NCI-H1694 treated with DMSO at 0.1 percent for 48 hours (cell line): ENCODE measurements around the gene SLC52A1.
"Not testable (repeated sequence)": the region's sequence is repeated elsewhere in the genome, so short reads cannot be mapped to it uniquely, and the experiment has no call there.

ENCODE experiments used
- DNase-seq: peaks from one replicate; lab custom pipeline; 2025; lab: John Stamatoyannopoulos, UW

The SLC52A1 gene

DNA sequence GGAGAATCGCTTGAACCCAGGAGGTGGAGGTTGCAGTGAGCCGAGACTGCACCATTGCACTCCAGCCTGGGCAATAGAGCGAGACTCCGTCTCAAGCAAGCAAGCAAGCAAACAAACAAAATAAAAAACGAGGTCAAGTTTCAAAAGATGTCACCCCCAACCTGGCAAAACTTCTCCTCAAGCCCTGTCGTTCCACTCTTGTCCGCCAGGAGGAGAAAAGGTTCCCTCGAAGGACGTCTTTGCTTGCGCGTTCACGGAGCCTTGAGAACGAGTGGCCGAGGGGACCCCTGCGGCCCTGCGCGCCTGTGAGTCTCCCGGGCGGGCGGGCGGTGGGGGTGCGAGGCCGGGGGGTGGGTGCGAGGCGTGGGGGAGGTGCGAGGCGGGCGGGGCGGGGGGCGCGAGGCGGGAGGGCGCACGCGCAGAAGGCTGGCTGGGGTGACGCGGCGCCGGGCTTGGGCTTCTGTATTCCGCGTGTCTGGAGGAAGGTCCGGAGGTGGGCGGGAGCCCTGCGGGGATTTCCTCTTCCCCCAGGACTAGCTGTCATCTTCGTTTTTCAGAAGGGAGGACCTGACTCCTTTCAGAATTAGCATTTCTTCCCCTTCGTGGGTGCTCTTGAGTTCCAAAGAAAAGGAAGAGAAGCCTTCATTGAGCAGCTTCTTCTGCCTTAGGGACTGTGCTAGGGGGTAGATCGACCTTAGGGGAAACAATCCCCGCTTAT is 3.7 kb downstream of the SLC52A1 start:
- DNase-seq, result peak; percentile 37

DNA sequence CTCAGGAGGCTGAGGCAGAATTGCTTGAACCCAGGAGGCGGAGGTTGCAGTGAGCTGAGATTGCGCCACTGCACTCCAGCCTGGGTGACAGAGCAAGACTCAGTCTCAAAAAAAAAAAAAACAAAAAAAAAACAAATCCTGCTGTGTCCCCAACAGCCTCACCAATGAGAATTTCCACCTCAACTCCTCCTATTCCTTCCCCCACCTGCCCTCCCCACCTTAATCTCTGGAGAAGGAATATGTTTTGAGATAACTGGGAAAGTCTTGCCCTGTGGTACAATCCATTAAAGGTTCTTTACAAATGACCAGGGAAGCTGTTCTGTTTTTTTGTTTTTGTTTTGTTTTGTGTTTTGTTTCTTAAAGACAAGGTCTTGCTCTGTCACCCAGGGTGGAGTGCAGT is 5.1 kb downstream of the SLC52A1 start:
- DNase-seq, result not testable (repeated sequence)

DNA sequence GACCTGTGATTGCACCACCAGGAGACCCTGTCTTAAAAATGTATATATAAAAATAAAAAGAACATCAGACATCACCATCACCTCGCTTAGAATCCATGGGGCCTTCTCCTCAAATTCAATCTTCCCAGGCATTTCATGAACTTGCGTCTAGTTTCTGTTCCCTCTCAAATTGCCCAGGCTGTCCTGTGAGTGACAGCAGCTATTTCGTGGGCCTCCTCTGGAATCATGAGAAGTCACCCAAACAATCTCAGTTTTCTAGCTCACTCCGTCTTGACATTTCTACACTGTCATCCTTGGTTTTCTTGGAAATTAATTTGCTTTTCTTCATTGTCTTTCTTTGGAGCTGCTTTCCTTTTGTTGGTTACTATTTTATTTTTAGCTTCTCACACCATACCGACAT is 7.3 kb downstream of the SLC52A1 start:
- no peak for DNase-seq

DNA sequence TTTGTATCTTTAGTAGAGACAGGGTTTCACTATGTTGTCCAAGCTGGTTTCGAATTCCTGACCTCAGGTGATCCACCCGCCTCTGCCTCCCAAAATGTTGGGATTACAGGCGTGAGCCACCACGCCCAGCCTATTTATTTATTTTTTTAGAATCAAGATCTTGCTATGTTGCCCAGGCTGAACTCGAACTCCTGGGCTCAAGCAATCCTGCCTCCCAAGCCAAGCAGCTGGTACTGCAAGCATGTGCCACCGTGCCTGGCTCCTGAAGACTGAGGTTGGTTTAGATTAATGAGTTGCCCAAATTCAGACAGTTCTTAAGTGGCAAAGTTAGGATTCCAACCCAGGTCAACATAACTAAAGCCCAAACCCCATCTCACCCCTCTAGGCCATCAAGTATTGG is 7.9 kb downstream of the SLC52A1 start:
- no peak for DNase-seq

DNA sequence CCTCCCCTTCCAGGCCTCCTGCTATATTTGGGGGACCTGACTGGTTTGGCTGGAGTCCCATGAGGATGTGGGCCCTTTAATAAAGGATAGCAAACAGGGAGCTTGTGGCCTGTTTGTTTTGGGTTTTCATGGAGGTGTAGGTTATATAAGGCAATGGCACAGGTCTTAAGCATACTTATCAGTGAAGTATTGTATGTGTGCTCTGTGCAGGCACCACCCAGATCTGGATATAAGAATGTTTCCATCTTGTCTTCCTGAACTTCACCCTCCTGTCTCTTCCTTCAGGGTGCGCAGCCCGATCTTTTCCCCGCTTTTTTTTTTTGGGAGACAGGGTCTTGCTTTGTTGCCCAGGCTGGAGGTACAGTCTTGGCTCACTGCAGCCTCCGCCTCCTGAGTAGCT is 10.6 kb downstream of the SLC52A1 start:
- no peak for DNase-seq

DNA sequence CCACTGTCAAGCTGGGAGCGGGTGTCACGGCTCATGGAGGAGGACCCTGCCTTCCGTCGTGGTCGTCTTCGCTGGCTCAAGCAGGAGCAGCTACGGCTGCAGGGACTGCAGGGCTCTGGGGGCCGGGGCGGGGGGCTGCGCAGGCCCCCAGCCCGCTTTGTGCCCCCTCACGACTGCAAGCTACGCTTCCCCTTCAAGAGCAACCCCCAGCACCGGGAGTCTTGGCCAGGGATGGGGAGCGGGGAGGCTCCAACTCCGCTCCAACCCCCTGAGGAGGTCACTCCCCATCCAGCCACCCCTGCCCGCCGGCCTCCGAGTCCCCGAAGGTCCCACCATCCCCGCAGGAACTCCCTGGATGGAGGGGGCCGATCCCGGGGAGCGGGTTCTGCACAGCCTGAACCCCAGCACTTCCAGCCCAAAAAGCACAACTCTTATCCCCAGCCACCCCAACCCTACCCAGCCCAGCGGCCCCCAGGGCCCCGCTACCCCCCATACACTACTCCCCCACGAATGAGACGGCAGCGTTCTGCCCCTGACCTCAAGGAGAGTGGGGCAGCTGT is 11.6 kb downstream of the SLC52A1 start:
- DNase-seq, result no peak

DNA sequence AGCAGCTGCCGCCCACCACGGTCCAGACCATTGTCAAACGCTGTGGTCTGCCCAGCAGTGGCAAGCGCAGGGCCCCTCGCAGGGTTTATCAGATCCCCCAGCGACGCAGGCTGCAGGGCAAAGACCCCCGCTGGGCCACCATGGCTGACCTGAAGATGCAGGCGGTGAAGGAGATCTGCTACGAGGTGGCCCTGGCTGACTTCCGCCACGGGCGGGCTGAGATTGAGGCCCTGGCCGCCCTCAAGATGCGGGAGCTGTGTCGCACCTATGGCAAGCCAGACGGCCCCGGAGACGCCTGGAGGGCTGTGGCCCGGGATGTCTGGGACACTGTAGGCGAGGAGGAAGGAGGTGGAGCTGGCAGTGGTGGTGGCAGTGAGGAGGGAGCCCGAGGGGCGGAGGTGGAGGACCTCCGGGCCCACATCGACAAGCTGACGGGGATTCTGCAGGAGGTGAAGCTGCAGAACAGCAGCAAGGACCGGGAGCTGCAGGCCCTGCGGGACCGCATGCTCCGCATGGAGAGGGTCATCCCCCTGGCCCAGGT is 13.0 kb downstream of the SLC52A1 start:
- no peak for DNase-seq

DNA sequence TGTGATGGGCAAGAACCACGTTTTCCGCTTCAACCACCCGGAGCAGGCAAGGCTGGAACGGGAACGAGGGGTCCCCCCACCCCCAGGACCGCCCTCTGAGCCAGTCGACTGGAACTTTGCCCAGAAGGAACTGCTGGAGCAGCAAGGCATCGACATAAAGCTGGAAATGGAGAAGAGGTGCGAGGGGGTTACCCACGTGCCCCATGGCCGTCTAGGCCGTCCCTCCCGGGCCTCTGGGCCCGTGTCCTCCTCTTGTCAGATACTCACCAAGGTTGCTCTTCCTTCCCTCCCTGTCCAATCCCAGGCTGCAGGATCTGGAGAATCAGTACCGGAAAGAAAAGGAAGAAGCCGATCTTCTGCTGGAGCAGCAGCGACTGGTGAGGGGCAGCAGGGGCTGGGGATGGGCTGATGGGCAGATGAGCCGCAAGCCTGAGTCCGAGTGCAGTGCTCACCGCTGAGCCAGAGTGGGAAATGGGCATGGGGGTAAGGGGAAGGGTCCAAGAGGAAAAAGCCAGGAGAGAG is 14.7 kb downstream of the SLC52A1 start:
- DNase-seq, result no peak

DNA sequence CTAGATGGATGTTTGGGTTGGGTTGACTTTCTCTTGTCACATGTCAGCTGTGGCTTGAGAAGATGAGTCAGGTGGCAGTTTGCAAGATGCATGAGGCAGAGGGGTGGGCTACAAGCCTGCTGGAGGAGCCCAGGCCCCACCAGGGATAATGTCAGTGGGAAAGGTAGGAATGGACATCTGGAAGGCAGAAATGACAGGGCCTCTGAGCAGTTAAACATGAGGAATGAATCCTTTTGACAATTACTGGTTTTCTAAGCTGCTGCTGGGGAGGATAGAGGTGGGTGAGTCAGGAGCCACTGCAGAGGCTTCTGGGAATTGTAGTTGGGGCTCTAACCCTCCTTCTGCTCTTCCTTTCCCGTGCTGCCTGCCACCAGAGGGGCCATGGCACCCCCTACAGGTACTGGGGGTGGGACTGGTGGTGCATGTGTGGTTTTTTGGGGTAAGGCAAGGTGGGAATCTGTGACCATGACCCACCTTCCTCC is 15.7 kb downstream of the SLC52A1 start:
- peak; percentile 11 for DNase-seq

DNA sequence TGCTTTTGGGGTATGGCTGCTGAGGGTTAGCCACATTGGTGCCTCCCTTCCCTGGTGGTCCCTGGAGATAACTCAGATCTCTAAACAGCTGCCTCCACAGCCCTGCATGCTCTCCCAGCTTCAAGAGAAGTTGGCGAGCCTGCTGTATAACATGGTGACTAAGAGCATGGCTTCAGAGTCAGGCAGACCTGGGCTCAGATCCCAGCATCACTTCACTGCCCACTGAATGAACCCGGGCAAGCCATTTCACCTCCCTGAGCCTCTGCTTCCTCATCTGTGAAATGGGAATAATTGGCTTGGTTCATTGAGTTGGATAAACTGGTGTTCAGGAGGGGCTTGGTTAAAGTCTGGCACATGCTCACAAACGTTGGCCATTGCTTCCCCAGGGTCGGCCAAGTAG is 20.9 kb downstream of the SLC52A1 start:
- DNase-seq, result no peak

DNA sequence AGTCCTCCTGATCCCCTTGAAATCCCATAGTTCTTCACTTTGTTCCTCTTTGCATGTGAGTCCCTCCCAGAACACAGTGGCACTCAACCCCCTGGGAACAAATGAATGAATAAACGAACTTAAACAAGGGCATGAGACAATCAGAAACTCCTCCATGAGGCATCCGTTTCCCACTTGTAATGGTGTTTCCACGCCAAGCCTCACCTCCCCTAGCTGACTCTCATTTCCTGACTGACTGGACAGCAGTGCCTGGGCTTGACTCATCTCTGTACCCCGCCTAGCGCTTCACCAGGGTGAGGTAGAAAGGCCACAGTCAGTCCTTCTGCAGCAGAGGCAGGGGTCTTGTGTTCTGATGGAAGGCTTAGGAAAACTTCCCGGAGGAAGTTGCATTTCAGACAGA is 23.3 kb downstream of the SLC52A1 start:
- DNase-seq, result no peak

DNA sequence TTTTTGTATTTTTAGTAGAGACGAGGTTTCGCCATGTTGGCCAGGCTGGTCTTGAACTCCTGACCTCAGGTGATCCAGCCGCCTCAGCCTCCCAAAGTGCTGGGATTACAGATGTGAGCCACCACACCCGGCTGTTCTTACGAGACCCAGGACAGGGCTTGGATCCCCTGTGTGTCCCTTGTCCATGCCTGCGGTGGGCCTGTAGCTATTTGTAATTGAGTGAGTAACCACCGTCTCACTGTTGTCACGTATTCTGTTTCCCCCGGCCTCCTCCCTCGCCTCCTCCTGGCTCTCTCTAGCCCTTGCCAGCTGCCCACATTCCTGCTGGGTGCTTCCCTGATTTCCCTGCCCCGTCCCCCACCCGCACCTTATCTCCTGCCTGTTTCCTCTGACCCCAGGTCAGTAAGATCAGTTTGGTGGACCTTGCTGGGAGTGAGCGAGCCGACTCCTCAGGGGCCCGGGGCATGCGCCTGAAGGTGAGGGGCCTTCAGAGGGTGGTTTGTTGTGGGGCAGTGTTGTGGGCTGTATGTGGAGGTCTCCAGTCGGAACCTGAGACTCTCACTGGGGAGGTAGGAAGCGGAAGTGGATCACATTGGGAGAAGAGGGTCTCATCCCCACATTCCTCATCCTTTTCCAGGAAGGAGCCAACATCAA is 31.9 kb downstream of the SLC52A1 start:
- DNase-seq, result no peak

DNA sequence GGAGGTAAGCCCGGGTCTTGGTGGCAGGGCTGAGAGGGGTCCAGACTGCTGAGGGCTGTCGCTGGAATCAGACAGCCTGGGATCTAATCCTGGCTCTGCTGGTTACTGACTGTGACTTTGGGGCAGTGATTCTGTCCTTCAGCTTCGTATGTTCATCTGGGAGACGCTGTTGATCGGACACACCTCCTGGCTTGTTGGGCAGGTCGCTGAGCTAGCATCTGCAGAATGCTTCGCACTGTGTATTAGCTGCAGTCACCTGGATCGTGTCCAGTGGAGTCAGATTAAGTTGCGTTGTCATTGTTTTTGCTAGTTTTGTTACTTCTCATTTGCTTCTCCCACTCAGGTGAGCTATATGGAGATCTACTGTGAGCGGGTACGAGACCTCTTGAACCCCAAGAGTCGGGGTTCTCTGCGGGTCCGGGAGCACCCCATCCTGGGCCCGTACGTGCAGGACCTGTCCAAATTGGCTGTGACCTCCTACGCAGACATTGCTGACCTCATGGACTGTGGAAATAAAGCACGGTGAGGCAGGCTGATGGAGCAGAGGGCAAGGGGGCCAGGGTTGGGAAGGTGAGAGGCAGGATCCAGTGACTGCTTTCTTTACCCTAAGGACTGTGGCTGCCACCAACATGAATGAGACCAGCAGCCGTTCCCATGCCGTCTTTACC is 33.0 kb downstream of the SLC52A1 start:
- DNase-seq, result no peak

DNA sequence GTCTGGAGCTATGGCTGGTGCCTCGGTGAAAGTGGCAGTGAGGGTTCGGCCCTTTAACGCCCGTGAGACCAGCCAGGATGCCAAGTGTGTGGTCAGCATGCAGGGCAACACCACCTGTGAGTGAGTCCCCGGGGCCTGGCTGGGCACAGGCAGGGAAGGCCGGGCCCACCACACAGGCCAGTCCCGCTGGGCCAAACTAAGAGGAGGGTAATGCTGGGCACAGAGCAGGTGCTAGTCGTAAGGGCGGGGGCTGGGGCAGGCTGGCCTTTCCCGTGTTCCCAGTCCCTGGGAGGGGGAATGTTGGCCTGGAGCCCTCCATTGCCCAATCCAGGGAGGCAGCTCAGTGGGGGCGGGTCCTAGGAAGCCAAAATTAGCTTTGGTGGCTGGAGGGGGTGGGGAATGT is 35.0 kb downstream of the SLC52A1 start:
- no peak for DNase-seq

DNA sequence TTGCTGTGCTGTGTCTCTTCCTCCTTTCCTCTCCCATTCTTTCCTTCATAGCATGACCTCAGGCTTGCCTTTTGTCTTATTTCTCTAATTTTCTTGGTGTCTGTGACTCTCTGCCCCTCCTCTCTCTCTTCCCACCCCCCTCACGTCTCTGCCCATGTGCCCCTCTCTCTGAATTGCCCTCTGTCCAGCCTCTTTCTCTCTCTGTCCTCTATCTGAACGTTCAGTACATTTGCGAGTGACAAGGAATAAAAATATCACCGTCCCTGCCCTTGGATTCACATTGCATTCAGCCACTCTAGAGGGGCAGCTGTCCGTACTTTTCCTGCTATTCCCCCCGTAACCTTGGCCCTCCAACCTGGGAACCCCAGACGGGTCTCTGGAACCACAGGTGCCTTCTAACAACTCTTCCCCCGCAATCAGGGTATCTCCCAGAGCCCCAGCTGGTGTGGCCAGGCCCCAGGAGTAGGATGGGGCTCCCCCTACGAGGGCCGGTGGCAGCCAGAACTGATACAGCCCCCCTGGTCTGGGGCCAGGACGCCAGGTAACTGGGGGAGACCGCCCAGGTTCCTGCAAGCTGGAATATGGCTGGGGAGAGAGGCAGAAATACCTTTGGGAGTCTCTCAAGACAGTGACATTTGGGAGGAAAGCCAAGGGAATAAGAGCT is 35.7 kb downstream of the SLC52A1 start:
- DNase-seq, result no peak

DNA sequence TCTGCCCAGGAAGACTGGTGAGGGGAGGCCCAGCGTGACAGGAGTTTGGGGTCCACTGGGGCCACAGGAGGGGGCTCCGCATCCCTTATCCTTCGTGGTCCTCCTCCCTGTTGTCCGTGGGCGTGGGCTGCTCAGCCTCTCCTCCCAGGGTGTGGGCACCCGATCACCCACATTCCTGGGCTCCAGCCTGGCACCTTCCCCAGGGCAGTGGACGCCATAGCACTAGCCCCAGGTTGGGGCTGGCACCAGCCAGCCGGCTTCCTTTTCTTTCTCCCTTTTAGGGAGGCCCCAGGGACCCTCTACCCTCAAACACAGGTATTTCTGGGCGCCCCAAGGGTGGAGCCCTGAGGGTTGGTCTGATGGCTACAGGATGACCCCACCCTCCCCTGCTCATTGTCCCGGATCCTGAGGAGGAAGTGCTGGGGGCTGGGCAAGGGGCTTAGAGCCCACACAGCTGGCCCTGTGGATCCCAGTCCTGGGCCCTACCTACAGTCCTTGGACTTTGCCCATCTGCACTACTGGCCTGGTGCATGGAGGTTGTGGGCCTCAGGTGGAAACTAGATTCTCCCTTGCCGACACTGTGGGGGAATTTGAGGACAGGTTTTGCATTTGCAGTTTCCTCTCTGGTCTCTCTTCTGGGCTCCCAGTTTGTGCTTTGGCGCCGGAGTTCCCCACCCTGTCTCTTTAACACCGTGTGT is 36.3 kb downstream of the SLC52A1 start:
- no peak for DNase-seq

DNA sequence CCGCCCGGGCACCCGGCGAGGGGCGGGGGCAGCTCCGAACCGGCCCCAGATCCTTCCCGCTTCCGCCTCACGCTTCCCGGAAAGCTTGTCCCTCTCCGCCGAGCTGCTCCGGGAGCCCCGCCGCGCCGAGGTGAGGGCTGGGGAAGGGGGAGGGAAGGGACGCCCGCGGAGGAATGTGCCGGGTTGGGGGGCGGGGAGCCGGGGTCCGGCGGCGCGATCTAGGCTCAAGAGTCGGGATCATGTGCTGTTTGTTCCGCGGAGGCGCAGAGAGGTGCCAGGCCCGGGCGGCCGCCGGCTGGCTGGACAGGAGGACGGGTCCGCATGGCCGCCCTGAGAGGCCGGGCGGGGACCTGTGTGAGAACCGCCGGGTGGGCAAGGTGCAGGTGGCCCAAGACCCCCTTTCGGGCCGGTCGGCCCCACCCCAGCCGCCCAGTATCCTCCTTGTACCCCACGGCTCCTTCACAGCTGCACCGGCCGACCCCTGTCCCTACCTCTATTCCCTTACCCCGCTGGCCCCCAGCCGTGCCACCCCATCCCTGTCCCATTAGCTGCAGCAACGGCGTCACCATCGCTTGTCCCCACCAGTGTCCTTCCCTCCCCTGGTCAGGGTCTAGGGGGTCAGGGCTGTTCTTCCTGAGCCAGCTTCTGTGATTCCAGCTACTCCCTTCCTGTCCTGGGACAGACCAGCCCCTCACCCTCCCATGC is 37.0 kb downstream of the SLC52A1 start:
- DNase-seq, result no peak

DNA sequence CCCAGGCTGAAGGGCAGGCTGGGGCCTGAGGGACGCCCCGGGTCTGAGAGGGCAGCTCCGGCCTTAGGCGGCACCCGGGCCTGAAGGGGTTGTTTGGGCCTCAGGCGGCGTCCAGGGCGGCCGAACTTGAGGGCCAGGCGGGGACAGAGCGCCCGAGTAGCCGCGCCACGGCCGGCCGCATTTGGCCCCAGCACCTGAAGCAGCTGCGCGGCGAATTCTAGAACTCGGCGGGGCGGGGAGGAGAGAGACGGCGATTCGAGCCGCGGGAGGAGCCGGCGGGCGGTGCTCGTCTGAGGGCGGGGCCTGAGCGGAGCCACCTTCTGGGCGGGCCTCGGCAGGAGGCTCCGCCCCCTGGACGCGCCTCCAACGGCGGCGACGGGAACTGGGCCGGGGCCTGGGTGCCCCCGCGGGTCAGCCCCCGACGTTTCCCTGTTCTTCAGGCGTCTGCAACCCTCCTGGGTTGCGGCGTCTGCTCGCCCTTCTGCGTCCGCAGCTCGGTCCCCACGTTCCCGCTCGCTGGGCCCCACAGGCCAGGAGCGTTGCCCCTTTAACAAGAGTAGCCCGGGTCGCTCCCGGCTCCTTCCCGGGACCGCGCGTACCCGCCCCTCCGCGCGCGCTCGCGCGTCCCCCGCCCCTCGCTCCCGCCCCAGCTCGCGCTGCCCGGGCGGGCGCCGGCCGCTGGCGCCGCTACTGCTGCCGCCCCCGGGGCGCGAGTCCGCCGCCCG is 37.8 kb downstream of the SLC52A1 start, which contains the start of the genes INCA1 and KIF1C:
INCA1 (minus strand) TSS at position 221 of the 725 bp plus-strand sequence. CDS start 3,085 bp downstream, outside the sequence.
KIF1C (plus strand) TSS at position 649 of the 725 bp plus-strand sequence. CDS start 2,297 bp downstream, outside the sequence.
- DNase-seq, result peak; percentile 83

DNA sequence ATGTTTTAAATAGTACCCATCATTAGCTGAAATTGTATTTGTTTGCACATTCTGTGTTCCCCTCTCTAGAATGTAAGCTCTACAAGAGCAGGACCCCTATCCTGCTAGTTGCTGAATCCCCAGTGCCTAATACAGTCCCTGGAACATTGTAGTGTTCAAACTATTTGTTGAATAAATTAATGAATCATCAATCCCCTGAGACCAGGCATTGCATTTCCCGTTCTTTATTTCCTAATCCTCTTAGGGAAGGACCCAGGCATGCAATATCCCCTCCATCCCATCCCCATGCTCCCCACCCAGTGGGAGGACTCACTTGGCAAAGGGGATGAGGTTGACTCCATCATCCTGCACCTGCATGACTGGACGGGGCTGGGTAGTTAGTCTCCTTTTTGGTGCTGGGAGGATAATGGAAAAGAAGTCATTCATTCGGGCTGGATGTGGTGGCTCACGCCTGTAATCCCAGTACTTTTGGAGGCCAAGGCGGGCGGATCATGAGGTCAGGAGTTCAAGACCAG is 41.1 kb downstream of the SLC52A1 start:
- DNase-seq, result no peak
